Measurements from ENCODE around the gene WDR44. TPM values are rescaled to one million over a fixed set of nuclear protein-coding genes. Genes with fewer than 3 reads are reported as not detected.

The WDR44 gene
- total and polyA plus RNA-seq, 10 of the 15 experiments (the other 5 are each of a cell fraction or from before 2014, with no cell fraction given): 3.4 to 14.0 (median 11.6) TPM

- ChIA-PET POLR2A (interaction anchor here (1.2 to 3.6 kb wide), 4 partner anchors 34 to 235 kb away, joined by 3 to 39 read pairs (median 10); no protein-coding TSS in a partner anchor), SMC1A (ENCODE audit: uncharacterized antibody, unreplicated experiment) (interaction anchor here (1.1 to 3.6 kb wide), 10 partner anchors 22 to 145 kb away, joined by 3 to 24 read pairs (median 6); no protein-coding TSS in a partner anchor), RAD21 (ENCODE audit: unreplicated experiment) (interaction anchor here (0.6 to 3.7 kb wide), 8 partner anchors 12 to 335 kb away, joined by 3 to 33 read pairs (median 6); no protein-coding TSS in a partner anchor), CTCF (interaction anchor here (0.9 to 1.9 kb wide), 5 partner anchors 10 to 106 kb away, joined by 3 to 7 read pairs (median 4); no protein-coding TSS in a partner anchor)
- Histone ChIP-seq H3K9ac (ENCODE audit: control insufficient read depth, insufficient read depth, low read length) (peak overlapping the region; percentile 73), H2AFZ (ENCODE audit: control insufficient read depth, low read depth, low read length) (peak overlapping the region; percentile 56), H3K36me3 (ENCODE audit: control insufficient read depth in 2 of 2, insufficient read depth in 2 of 2, low read length in 1 of 2) (no peaks in the 10 kb centered on the region), H3K79me2 (ENCODE audit: control insufficient read depth, insufficient read depth, low read length) (peaks cover 24% of the 10 kb centered on the region), H3K9me3 (replicated peaks; ENCODE audit: control insufficient read depth, insufficient read depth, low read length) (no peaks in the 10 kb centered on the region), H3K4me1 (ENCODE audit: control insufficient read depth, insufficient read depth, low read length) (0 out of 2 replicates have a peak, but pooled peaks cover 3% of the 10 kb centered on the region), H3K4me2 (ENCODE audit: control insufficient read depth, insufficient read depth) (peak overlapping the region; percentile 68; the same call in 1 of the 2 replicates), H3K4me3 (peak overlapping the region; percentile 74), H4K20me1 (ENCODE audit: control insufficient read depth, insufficient read depth) (no peaks in the 10 kb centered on the region), H3K27ac (ENCODE audit: control insufficient read depth, insufficient read depth) (peak overlapping the region; percentile 66), H3K27me3 (replicated peaks in 1 of 2; ENCODE audit: control insufficient read depth in 2 of 2, insufficient read depth in 2 of 2, low read length in 1 of 2) (no peaks in the 10 kb centered on the region)
- peak; percentile 44; the same call in 1 of the 2 replicates for TF ChIP-seq IKZF1 (conservative IDR thresholded peaks at IDR 0.05)
- peak; percentile 45; the same call in 1 of the 2 replicates for TF ChIP-seq TAF1 (IDR thresholded peaks at IDR 0.05; ENCODE audit: borderline replicate concordance, low read depth, low read length)
- peak; percentile 62; the same call in 1 of the 2 replicates for TF ChIP-seq POLR2AphosphoS5 (IDR thresholded peaks at IDR 0.05; ENCODE audit: low read length)
- peak; percentile 21; the same call in 1 of the 2 replicates for TF ChIP-seq MLLT1 (IDR thresholded peaks at IDR 0.05)
- TF ChIP-seq TCF7 (IDR thresholded peaks at IDR 0.05; ENCODE audit: borderline replicate concordance): 0 out of 2 replicates have a peak, but pooled peaks have one; percentile 13
- 0 out of 4 replicates have a peak, but pooled peaks of 1 of the 2 experiments have one; percentile 3 for TF ChIP-seq BHLHE40 (IDR thresholded peaks at IDR 0.05; ENCODE audit: borderline replicate concordance in 1 of 2, low read depth in 2 of 2, low read length in 1 of 2)
- no peak for TF ChIP-seq NR2C2 (IDR thresholded peaks at IDR 0.05; ENCODE audit: borderline replicate concordance, control insufficient read depth, insufficient read length, low read depth)
- TF ChIP-seq, protein P1, sequence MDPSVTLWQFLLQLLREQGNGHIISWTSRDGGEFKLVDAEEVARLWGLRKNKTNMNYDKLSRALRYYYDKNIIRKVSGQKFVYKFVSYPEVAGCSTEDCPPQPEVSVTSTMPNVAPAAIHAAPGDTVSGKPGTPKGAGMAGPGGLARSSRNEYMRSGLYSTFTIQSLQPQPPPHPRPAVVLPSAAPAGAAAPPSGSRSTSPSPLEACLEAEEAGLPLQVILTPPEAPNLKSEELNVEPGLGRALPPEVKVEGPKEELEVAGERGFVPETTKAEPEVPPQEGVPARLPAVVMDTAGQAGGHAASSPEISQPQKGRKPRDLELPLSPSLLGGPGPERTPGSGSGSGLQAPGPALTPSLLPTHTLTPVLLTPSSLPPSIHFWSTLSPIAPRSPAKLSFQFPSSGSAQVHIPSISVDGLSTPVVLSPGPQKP (IDR thresholded peaks at IDR 0.05; ENCODE audit: low read depth, low read length): no peak
- TF ChIP-seq RUNX3 (IDR thresholded peaks at IDR 0.05; ENCODE audit: low read length): peak; percentile 15; the same call in 1 of the 2 replicates
- TF ChIP-seq CREM (IDR thresholded peaks at IDR 0.05; ENCODE audit: low read depth): 0 out of 2 replicates have a peak, but pooled peaks have one; percentile 13
- TF ChIP-seq POLR2A (IDR thresholded peaks at IDR 0.05; ENCODE audit: low read depth, low read length): peak; percentile 72
- no peak for TF ChIP-seq PBX3 (IDR thresholded peaks at IDR 0.05; ENCODE audit: insufficient replicate concordance, low read depth, low read length)
- peak in 1 of 2 experiments; percentile 31; a peak in 1 of 3 replicates for TF ChIP-seq EGR1 (IDR thresholded peaks at IDR 0.05; ENCODE audit: borderline replicate concordance in 1 of 2, low read depth in 2 of 2, low read length in 2 of 2)
- 0 out of 2 replicates have a peak, but pooled peaks have one; percentile 66 for TF ChIP-seq NBN (IDR thresholded peaks at IDR 0.05)
- DNase-seq (ENCODE audit: low read depth, low spot score): no peak
- 28% methylated on average over 42 of the region's 81 CpGs for WGBS (ENCODE audit: insufficient coverage, insufficient replicate concordance, low lambda C conversion rate, missing lambda C conversion rate)
- FAIRE-seq: no peak
- in situ Hi-C loops (cut with MboI): no loop called here
- BruUV-seq (replicated peaks): no TSS peak
- ATAC-seq: peak; percentile 80
- intact Hi-C loops (cut with micrococcal nuclease; ENCODE audit: unreplicated experiment): loop anchor here (2.0 kb wide), 2 partner anchors 33 to 41 kb away; no protein-coding TSS in a partner anchor
Observed at GRCh38 chrX:118495958-118496762, 150.3 kb downstream of the WDR44 start.

All from GM12878 (cell line).